HG03064 (cell line): ENCODE measurements around the gene AKR1C1.
"Not testable (repeated sequence)": the region's sequence is repeated elsewhere in the genome, so short reads cannot be mapped to it uniquely, and the experiment has no call there.

Experiments
- ATAC-seq: cut with Tn5 transposase; IDR thresholded peaks from one replicate; pipeline ENCODE4 v1.9.1; 2021; ENCODE audit warnings: low read depth; ENCODE audit not compliant: unreplicated experiment

Gene AKR1C1

GRCh38 chr10:4947039-4947634 lies 16.1 kb upstream of the AKR1C1 start:
- no peak for ATAC-seq

DNA sequence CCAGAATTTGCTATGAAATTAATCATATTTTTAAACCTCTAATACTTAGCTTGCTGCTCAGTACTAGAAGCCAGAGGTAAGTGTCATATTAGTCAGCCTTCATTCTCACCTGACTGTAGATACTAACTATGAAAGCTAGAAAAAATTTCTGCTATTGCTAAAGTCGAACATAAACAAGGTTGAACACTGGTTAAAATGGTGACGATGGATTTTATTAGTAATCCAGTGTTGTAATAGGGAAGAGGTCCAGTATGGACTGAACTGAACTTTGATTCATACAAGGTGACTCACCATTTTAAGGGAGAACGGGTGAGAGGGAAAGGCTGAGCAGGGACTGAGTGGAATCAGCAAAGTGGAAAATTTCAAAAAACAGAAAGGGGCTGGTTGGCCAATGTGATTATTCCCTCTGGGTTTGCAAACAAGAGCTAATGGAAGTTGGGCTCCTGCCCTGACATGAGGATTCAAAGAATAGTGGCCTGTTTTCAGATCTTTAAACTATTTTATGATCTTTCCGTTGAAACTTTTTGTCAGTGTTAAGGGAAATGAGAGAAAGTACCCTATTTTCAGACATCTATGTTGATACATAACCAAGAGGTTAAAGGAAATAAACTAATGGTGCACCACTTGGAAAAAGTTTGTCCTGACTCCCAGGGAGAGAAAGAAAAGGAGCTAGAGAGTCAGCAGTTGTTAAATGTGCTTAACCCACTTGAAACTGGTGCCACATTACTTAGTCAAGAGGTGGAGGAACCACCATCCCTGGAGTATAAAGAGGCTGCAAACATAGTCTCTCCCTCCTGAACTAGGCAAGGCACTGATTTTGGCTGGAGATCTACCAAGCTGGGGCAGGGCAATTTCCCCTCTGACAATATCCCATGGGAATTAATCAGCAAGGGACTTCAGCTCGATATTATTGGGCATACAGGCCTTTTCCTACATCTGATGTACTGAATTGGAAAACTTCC lies 15.3 kb upstream of the AKR1C1 start:
- ATAC-seq, result no peak

- not testable (repeated sequence) for ATAC-seq
These were observed 11.6 kb upstream of the AKR1C1 start for GRCh38 chr10:4951512-4952162.

- no peak for ATAC-seq
These were observed 9.8 kb upstream of the AKR1C1 start for GRCh38 chr10:4953405-4953804.

DNA sequence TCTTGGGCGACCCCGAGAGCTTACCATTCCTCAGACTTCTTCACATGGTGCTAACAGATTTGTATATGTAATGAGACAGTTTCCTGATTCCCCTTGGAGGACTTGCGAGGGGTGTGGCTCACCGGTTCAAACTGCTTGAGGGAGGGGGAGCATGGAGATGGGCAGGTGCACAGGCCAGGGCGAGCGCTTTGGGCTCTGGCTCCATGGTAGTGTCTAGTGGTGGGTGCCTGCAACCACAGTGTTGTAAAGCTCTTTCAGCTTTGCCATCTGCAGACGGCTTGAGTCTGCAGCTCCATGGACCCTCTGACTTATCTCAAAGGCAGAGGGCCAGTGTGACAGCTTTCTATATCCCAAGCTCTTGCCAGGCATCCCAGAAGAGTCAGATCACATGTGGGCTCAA lies 7.1 kb upstream of the AKR1C1 start:
- not testable (repeated sequence) for ATAC-seq

DNA sequence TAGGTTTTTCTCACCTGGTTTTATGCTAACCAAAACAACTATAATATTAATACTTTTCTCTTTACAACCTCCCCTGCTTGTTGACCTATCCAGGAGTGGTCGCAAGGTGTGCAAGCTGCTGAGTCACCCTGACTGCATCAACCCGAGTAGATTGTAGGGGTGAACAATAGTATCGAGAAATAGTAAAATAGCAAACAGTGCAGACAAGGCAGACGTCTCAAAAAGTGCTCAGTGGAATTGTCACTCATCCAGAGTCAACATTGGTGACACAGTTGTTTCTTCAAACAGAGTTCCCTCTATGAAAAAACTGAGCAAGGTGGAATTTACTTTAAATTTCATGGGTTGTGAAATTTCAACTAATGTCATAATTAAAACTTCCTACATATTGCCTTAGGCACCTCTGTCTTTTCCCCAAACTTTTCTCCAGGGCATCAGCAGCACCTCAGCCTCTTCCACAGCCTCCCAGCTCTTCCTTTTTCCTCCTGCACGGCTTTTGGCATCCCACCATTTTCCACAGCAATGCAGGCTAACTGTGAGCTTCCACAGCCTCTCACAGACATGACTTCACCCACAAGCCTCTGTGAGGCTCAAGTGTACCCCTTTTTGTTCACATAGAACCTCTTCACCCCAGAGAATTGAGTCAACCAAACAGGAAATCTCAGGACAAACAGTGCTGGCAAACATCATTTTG lies 6.1 kb upstream of the AKR1C1 start:
- not testable (repeated sequence) for ATAC-seq

DNA sequence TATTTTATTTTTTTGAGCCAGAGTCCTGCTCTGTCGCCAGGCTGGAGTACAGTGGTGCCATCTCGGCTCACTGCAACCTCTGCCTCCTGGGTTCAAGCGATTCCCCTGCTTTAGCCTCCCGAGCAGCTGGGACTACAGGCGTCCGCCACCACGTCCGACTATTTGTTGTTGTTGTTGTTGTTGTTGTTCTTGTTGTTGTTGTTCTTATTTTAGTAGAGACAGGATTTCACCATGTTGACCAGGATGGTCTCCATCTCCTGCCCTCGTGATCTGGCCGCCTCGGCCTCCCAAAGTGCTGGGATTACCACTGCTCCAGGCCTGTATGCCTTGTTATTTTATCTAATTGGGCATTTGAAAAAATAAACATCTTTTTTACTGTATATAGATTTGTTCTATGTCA lies 1.7 kb upstream of the AKR1C1 start:
- not testable (repeated sequence) for ATAC-seq

GRCh38 chr10:4962308-4962707 lies 907 bp upstream of the AKR1C1 start:
- ATAC-seq, result not testable (repeated sequence)

DNA sequence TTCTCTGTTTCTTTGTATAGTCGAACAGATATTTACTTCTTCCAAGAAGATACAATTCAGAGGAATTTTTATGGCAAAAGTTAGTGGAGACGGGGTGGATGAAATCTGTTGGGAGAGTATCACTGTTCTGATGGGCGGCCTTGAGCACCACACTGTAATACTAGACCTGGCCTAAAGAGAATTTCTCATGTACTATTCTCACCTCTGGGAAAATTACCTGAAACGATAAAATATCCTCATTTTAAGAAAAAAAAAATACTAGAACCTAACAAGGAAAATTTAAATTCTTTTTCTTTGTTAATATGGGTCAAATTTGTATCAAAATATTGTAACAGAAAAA lies 570 bp downstream of the AKR1C1 start:
- ATAC-seq, result not testable (repeated sequence)

- ATAC-seq, result not testable (repeated sequence)
These were observed 2.5 kb downstream of the AKR1C1 start for GRCh38 chr10:4965763-4966162.

GRCh38 chr10:4967189-4967588 lies 4.0 kb downstream of the AKR1C1 start:
- ATAC-seq, result not testable (repeated sequence)

- ATAC-seq, result not testable (repeated sequence)
These were observed 6.1 kb downstream of the AKR1C1 start for GRCh38 chr10:4969289-4969688.

DNA sequence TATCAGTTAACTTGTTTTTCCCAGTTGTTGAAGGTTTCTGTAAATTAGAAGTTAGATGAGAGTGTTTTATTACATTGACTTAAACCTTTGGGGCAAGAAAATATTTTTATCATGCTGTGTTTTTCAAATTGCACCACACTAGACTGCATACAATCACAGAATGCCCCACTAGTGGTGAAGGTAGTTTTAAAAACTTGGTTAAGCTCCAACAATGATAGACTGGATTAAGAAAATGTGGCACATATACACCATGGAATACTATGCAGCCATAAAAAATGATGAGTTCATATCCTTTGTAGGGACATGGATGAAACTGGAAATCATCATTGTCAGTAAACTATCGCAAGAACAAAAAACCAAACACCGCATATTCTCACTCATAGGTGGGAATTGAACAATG lies 7.1 kb downstream of the AKR1C1 start:
- ATAC-seq, result not testable (repeated sequence)

- ATAC-seq, result not testable (repeated sequence)
These were observed 9.3 kb downstream of the AKR1C1 start for GRCh38 chr10:4972369-4973142.

GRCh38 chr10:4973294-4973693 lies 10.1 kb downstream of the AKR1C1 start:
- not testable (repeated sequence) for ATAC-seq

GRCh38 chr10:4974400-4974799 lies 11.2 kb downstream of the AKR1C1 start:
- not testable (repeated sequence) for ATAC-seq

GRCh38 chr10:4977025-4977424 lies 13.8 kb downstream of the AKR1C1 start:
- no peak for ATAC-seq

- ATAC-seq, result no peak
These were observed 15.7 kb downstream of the AKR1C1 start for GRCh38 chr10:4978870-4979269.

GRCh38 chr10:4980793-4981192 lies 17.6 kb downstream of the AKR1C1 start:
- ATAC-seq, result no peak
